B cell (primary cell): ENCODE data around the gene C10orf90. TPM values are rescaled to one million over a fixed set of nuclear protein-coding genes. Genes with fewer than 3 reads are reported as not detected.

Source experiments
- ATAC-seq: fragments of 200-7000 bp; cut with Tn5 transposase; one replicate; pipeline ENCODE4 v1.10.0; 2021; ENCODE audit warnings: low read depth, mild to moderate bottlenecking, moderate number of reproducible peaks, moderate library complexity
- CTCF ChIA-PET: fragments of 350-600 bp; sonication (Branson Sonifier 250); formaldehyde crosslinking; loops from one replicate; lab custom pipeline; 2021; ENCODE audit warnings: antibody characterized with exemption, inconsistent platforms; lab: Charles Lee
- POLR2A ChIA-PET: fragments of 350-600 bp; sonication (Branson Sonifier 250); formaldehyde crosslinking; loops from one replicate; lab custom pipeline; 2021; ENCODE audit warnings: antibody characterized with exemption; lab: Charles Lee
- DNase-seq: peaks from one replicate; pipeline ENCODE4 v3.0.0; 2013
- H2AFZ ChIP-seq: 2 replicates; pipeline ENCODE4 v1.6.1; 2012; ENCODE audit warnings: mild to moderate bottlenecking, low read depth, low read length; ENCODE audit not compliant: insufficient read depth, poor library complexity, severe bottlenecking
- H3K27ac ChIP-seq, 2 donors: 1 replicate in 1 of 2; 2 replicates in 1 of 2; pipeline ENCODE4 v1.5.1; 2012 to 2013; ENCODE audit warnings: low read length in 2 of 2, mild to moderate bottlenecking in 2 of 2, moderate library complexity in 1 of 2
- H3K27me3 ChIP-seq, 4 experiments: fragments of 200-600 bp in 1 of 4; sonication (generic) in 1 of 4; replicated peaks in 1 of 4; 1 replicate in 2 of 4; 2 replicates in 2 of 4; pipeline versions ENCODE4 v1.6.1 to v1.7.0; 2013 to 2016; ENCODE audit warnings: low read length in 3 of 4, mild to moderate bottlenecking in 2 of 4, mixed read lengths in 1 of 4, moderate library complexity in 1 of 4; ENCODE audit not compliant: insufficient read depth in 4 of 4, control insufficient read depth in 3 of 4; ENCODE audit errors: control extremely low read depth in 1 of 4
- H3K36me3 ChIP-seq, 2 experiments: replicated peaks in 1 of 2; 1 replicate in 1 of 2; 2 replicates in 1 of 2; pipeline versions ENCODE4 v1.6.1 to v1.7.1; 2013; ENCODE audit warnings: low read length in 1 of 2; ENCODE audit not compliant: insufficient read depth in 2 of 2, control insufficient read depth in 1 of 2; ENCODE audit errors: control extremely low read depth in 1 of 2, extremely low read depth in 1 of 2
- H3K4me1 ChIP-seq, 2 donors: fragments of 200-600 bp in 1 of 2; sonication (generic) in 1 of 2; 1 replicate in 1 of 2; 2 replicates in 1 of 2; pipeline versions ENCODE4 v1.5.1 to v1.6.1; 2013 to 2017; ENCODE audit warnings: low read length in 2 of 2; ENCODE audit not compliant: control insufficient read depth in 2 of 2, insufficient read depth in 2 of 2
- H3K4me2 ChIP-seq: replicated peaks from 2 replicates; pipeline ENCODE3; 2012; ENCODE audit warnings: mild to moderate bottlenecking, low read depth, low read length; ENCODE audit not compliant: poor library complexity, severe bottlenecking
- H3K4me3 ChIP-seq, 5 experiments: fragments of 200-600 bp in 1 of 5; sonication (generic) in 1 of 5; 1 replicate in 3 of 5; 2 replicates in 2 of 5; pipeline versions ENCODE4 v1.5.1 to v1.7.0; 2011 to 2016; ENCODE audit warnings: low read length in 4 of 5, mild to moderate bottlenecking in 4 of 5, low read depth in 2 of 5, control low read depth in 1 of 5, moderate library complexity in 1 of 5; ENCODE audit not compliant: insufficient read depth in 1 of 5; ENCODE audit errors: control extremely low read depth in 1 of 5, extremely low read depth in 1 of 5
- H3K79me2 ChIP-seq: fragments of 200-600 bp; sonication (generic); one replicate; pipeline ENCODE4 v1.6.0; 2016; ENCODE audit warnings: low read length; ENCODE audit not compliant: control insufficient read depth, insufficient read depth
- H3K9ac ChIP-seq: fragments of 200-600 bp; sonication (generic); 2 replicates; pipeline ENCODE4 v1.6.1; 2017; ENCODE audit warnings: mild to moderate bottlenecking, low read length, moderate library complexity
- H3K9me3 ChIP-seq, 3 donors: one replicate each; pipeline versions ENCODE4 v1.6.1 to v1.7.1; 2013; ENCODE audit warnings: low read length in 2 of 3; ENCODE audit not compliant: control insufficient read depth in 2 of 3, insufficient read depth in 1 of 3; ENCODE audit errors: control extremely low read depth in 1 of 3
- H4K20me1 ChIP-seq: 2 replicates; pipeline ENCODE4 v1.6.0; 2012; ENCODE audit warnings: mild to moderate bottlenecking, low read length; ENCODE audit not compliant: insufficient read depth, control insufficient read depth, poor library complexity, severe bottlenecking
- H3K27ac Mint-ChIP-seq: one replicate; pipeline ENCODE4 v1.8.0; 2021; ENCODE audit warnings: mixed read lengths
- H3K27me3 Mint-ChIP-seq: one replicate; pipeline ENCODE4 v1.8.0; 2021; ENCODE audit warnings: mixed read lengths
- H3K4me1 Mint-ChIP-seq: one replicate; pipeline ENCODE4 v1.8.0; 2021; ENCODE audit warnings: mixed read lengths
- H3K4me3 Mint-ChIP-seq: one replicate; pipeline ENCODE4 v1.8.0; 2021; ENCODE audit warnings: mixed read lengths
- H3K9me3 Mint-ChIP-seq: one replicate; pipeline ENCODE4 v1.8.0; 2022; ENCODE audit warnings: mixed read lengths; ENCODE audit not compliant: insufficient read depth
- EZH2 ChIP-seq: IDR thresholded peaks from 2 replicates; pipeline ENCODE4 v1.6.1; 2012; ENCODE audit warnings: borderline replicate concordance, low read depth, mild to moderate bottlenecking, moderate library complexity, low read length; ENCODE audit not compliant: insufficient read depth, poor library complexity, severe bottlenecking
- WGBS: methylation state at CpG from one replicate; pipeline ENCODE4 v1.1.5; 2013; ENCODE audit warnings: missing lambda C conversion rate; ENCODE audit not compliant: insufficient coverage; 5-methylcytosine and 5-hydroxymethylcytosine counted together
- intact Hi-C: fragments of 100-400 bp; cut with micrococcal nuclease; formaldehyde crosslinking; loops from one replicate; pipeline ENCODE4 v1.10.0; 2022
- polyA plus RNA-seq: library from polyadenylated mRNA; depleted of rRNA; stranded (reverse); fragments of >200 nt; gene quantifications from 2 replicates; pipeline ENCODE4 v1.2.3, GENCODE V29; 2012
- total RNA-seq, 2 donors: library from RNA; stranded (reverse); fragments of 120-200 nt in 1 of 2; gene quantifications; 1 replicate in 1 of 2; 2 replicates in 1 of 2; pipeline versions ENCODE4 v1.2.3 to v1.2.4, GENCODE V29; 2013 to 2022
- TF ChIP-seq, protein P1 (sequence below): fragments of 200-600 bp; IDR thresholded peaks from one replicate; pipeline ENCODE4 v1.8.0; 2022; ENCODE audit warnings: antibody characterized with exemption, mild to moderate bottlenecking

Gene C10orf90
- total and polyA plus RNA-seq, 2 donors (not counting 1 experiment from before 2014, with no cell fraction given) = not detected

DNA sequence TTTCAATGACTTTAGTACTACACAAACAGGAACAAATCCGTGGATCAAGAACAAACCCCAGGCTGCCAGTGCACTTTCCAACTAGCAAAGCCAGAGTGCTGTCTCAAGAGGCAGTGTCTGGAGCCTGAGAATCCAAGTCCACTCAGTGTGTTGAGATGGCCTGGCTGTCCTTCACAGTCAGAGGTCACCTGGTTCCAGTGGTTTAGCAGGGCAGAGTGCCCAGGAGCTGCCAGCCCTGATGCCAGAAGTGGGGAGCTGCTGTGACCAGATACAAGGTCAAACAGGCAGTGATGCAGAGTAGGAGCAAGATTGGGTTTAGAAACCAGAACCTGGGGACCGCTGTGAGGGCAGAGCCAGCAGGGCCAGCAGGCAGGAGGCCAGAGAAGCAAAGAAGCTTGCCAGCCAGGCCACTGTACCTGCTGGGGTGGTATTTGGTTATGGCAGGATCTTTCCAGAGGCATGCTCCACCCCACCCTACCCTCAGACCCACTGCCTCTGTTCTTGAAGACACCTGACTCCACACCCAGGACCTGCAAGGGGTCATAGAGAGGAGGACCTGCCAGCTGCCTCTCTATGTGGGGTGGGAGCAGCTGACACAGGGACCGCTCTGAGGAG, 35.6 kb upstream of the C10orf90 start:
- Histone ChIP-seq H3K9me3 (peaks cover 0 to 9% (median 0%) of the 10 kb centered on the region in 3 donors), H3K79me2 (no peaks in the 10 kb centered on the region), H3K9ac (no peak overlapping the region), H3K27me3 (no peaks in the 10 kb centered on the region), H3K36me3 (no peaks in the 10 kb centered on the region), H3K27ac (no peak overlapping the region), H3K4me2 (no peak overlapping the region), H3K4me3 (no peak overlapping the region), H2AFZ (no peak overlapping the region), H3K4me1 (no peaks in the 10 kb centered on the region), H4K20me1 (no peaks in the 10 kb centered on the region)
- ATAC-seq = no peak
- H3K4me1 Mint-ChIP-seq = no peaks in the 10 kb centered on the region
- no peaks in the 10 kb centered on the region for H3K27me3 Mint-ChIP-seq
- H3K27ac Mint-ChIP-seq = no peak overlapping the region
- CTCF ChIA-PET = no interaction called here
- H3K4me3 Mint-ChIP-seq = no peak overlapping the region
- no peaks in the 10 kb centered on the region for H3K9me3 Mint-ChIP-seq
- intact Hi-C loops = no loop called here
- DNase-seq = no peak
- TF ChIP-seq EZH2 = no peak
- TF ChIP-seq, protein P1, sequence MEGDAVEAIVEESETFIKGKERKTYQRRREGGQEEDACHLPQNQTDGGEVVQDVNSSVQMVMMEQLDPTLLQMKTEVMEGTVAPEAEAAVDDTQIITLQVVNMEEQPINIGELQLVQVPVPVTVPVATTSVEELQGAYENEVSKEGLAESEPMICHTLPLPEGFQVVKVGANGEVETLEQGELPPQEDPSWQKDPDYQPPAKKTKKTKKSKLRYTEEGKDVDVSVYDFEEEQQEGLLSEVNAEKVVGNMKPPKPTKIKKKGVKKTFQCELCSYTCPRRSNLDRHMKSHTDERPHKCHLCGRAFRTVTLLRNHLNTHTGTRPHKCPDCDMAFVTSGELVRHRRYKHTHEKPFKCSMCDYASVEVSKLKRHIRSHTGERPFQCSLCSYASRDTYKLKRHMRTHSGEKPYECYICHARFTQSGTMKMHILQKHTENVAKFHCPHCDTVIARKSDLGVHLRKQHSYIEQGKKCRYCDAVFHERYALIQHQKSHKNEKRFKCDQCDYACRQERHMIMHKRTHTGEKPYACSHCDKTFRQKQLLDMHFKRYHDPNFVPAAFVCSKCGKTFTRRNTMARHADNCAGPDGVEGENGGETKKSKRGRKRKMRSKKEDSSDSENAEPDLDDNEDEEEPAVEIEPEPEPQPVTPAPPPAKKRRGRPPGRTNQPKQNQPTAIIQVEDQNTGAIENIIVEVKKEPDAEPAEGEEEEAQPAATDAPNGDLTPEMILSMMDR = no peak
- POLR2A ChIA-PET = no interaction called here
- 70% methylated on average over 2 of the region's 3 CpGs for WGBS

DNA sequence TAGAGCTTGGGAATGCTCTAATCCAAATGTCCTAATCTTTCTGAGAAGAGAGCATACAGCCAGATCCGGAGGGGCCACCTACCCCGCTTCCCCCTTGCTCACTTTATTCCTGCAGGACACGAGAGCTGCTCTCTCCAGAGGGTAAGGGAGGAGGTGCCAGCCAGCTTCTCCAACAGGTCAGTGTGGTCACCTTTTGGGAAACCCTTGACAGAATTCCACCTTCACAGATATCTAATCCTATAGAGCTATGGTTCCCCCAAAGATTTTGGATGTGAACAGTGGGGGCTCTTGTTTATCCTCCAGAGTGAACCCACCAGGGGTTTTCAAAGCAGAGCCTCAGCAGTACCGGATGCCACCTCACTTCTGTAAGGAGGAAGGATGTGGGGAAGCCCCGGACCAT, 34.6 kb upstream of the C10orf90 start:
- ChIA-PET CTCF (no interaction called here), POLR2A (no interaction called here)
- DNase-seq (no peak), ATAC-seq (no peak)
- H3K4me1 Mint-ChIP-seq = no peaks in the 10 kb centered on the region
- H3K9ac ChIP-seq = no peak overlapping the region
- H3K4me3 Mint-ChIP-seq = no peak overlapping the region
- H3K36me3 ChIP-seq = no peaks in the 10 kb centered on the region
- no peaks in the 10 kb centered on the region for H3K27me3 ChIP-seq
- no peak overlapping the region for H3K27ac Mint-ChIP-seq
- no peak overlapping the region for H3K4me3 ChIP-seq
- H3K9me3 Mint-ChIP-seq = no peaks in the 10 kb centered on the region
- WGBS = no CpG with 5 or more reads among the region's 5 CpGs
- no peaks in the 10 kb centered on the region for H4K20me1 ChIP-seq
- no peaks in the 10 kb centered on the region for H3K4me1 ChIP-seq
- TF ChIP-seq EZH2 = no peak
- TF ChIP-seq, protein P1 = no peak
- intact Hi-C loops = no loop called here
- H3K4me2 ChIP-seq = no peak overlapping the region
- no peak overlapping the region for H2AFZ ChIP-seq
- H3K27me3 Mint-ChIP-seq = no peaks in the 10 kb centered on the region
- H3K79me2 ChIP-seq = no peaks in the 10 kb centered on the region
- H3K9me3 ChIP-seq = peaks cover 0 to 7% (median 0%) of the 10 kb centered on the region in 3 donors
- H3K27ac ChIP-seq = no peak overlapping the region
